ENCODE data around the gene SYT11. TPM values are rescaled to one million over a fixed set of nuclear protein-coding genes. Genes with fewer than 3 reads are reported as not detected.
A peak's percentile ranks its signal among the peaks of the same experiment; 100 is the strongest.
"Not testable (repeated sequence)": the region's sequence is repeated elsewhere in the genome, so short reads cannot be mapped to it uniquely, and the experiment has no call there.

Gene SYT11
- total RNA-seq, 2 donors from 2014 or later = 29.3 to 43.9 TPM

DNA sequence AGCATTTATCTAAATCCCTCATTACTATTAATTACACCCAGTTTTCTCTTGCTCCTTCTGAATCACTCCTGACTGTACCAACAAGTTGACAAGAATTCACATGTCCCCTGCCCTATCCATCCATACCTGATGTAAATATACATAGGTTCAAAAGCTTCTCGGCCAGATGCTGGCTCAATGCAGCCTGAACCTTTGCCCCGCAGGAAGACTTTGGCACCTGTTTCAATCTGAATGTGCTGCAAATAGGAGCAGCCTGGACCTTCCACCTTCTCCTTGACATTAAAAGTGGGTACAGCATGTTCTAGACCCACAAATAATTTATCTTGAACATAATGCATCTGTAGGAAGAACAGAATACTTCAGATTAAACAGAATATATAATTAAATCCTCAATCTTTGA is 66.1 kb downstream of the SYT11 start:
- peaks cover 43% of the 10 kb centered on the region for H3K36me3 Mint-ChIP-seq
- H3K4me3 Mint-ChIP-seq = no peak overlapping the region
- DNase-seq (ENCODE audit: low spot score) (no peak), ATAC-seq (no peak)
- H3K4me1 Mint-ChIP-seq (ENCODE audit: low read depth in 2 of 2) = peaks cover 12 to 22% of the 10 kb centered on the region in 2 donors
- no peaks in the 10 kb centered on the region for H3K9me3 Mint-ChIP-seq
- no peaks in the 10 kb centered on the region for H3K27me3 Mint-ChIP-seq
- H3K27ac Mint-ChIP-seq = no peak overlapping the region

DNA sequence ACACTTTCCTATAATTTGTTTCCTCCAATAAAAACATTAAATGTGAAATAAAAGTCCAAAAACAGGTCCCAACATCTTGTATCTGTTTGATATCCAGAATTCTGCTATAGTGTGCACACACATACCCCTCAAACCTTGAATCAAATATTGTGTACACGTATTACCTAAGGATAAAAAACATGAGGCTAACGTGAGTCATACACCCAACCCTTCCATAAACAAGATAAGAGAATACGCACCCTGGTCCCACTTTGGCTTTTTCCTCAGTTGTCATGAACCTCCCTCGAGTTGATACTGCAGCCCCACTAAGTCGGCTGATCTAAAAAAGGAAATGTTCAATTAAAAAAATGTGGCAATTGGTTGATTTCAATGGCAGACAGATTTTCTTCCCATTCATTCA is 69.7 kb downstream of the SYT11 start:
- Mint-ChIP-seq H3K27me3 (no peaks in the 10 kb centered on the region), H3K4me3 (no peak overlapping the region), H3K9me3 (no peaks in the 10 kb centered on the region), H3K4me1 (ENCODE audit: low read depth in 2 of 2) (peaks cover 25% of the 10 kb centered on the region in 2 donors), H3K36me3 (peaks cover 31% of the 10 kb centered on the region), H3K27ac (peak overlapping the region in 1 of 2 donors; percentile 61)
- DNase-seq (ENCODE audit: low spot score) (no peak), ATAC-seq (no peak)

DNA sequence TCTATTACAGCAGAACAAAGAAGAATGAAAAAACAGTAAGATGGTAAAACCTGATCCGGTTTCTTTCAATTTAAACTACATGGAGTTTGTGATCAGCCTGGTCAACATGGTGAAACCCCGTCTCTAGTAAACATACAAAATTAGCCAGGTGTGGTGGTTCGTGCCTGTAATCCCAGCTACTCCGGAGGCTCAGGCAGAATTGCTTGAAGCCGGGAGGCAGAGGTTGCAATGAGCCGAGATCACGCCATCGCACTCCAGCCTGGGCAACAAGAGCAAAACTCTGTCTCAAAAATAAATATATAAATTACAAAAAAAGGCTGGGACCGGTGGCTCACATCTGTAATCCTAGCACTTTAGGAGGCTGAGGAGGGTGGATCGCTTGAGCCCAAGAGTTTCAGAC is 71.4 kb downstream of the SYT11 start:
- peak overlapping the region in 1 of 2 donors; percentile 74 for H3K27ac Mint-ChIP-seq
- H3K4me1 Mint-ChIP-seq (ENCODE audit: low read depth in 2 of 2) = peaks cover 25% of the 10 kb centered on the region in 2 donors
- H3K4me3 Mint-ChIP-seq; H3K9me3 Mint-ChIP-seq; DNase-seq (ENCODE audit: low spot score); H3K27me3 Mint-ChIP-seq; ATAC-seq: not testable (repeated sequence)
- peaks cover 25% of the 10 kb centered on the region for H3K36me3 Mint-ChIP-seq

DNA sequence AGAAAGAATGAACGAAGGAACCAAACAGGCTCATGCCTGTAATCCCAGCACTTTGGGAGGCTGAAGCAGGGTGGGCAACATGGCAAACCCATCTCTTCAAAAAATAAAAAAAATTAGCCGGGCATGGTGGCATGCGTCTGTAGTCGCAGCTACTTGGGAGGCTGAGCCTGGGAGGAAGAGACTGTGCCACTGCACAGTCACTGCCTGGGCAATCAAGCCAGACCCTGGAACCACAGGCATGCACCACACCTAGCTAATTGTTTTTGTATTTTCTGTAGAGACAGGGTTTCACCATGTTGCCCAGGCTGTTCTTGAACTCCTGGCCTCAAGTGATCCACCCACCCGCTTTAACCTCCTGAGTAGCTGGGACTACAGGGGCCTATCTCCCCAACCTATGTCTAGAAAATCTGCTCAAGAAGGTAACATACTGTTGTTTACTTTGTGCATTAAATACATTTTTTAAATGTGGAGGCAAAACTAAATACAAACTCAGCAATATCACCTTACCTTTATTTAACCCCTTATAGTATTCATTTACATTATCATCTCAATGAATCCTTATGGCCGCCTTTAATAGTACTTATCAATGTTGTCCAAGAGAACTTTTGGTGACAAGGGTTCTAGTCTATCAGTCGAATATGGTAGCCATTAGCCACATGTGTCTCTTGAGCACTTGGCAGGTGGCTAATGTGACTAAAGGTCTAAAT is 72.1 kb downstream of the SYT11 start:
- peaks cover 25% of the 10 kb centered on the region in 2 donors for H3K4me1 Mint-ChIP-seq (ENCODE audit: low read depth in 2 of 2)
- no peak overlapping the region for H3K4me3 Mint-ChIP-seq
- H3K9me3 Mint-ChIP-seq = no peaks in the 10 kb centered on the region
- DNase-seq (ENCODE audit: low spot score) (no peak), ATAC-seq (no peak)
- peak overlapping the region in 1 of 2 donors; percentile 74 for H3K27ac Mint-ChIP-seq
- H3K27me3 Mint-ChIP-seq = no peaks in the 10 kb centered on the region
- peaks cover 21% of the 10 kb centered on the region for H3K36me3 Mint-ChIP-seq

DNA sequence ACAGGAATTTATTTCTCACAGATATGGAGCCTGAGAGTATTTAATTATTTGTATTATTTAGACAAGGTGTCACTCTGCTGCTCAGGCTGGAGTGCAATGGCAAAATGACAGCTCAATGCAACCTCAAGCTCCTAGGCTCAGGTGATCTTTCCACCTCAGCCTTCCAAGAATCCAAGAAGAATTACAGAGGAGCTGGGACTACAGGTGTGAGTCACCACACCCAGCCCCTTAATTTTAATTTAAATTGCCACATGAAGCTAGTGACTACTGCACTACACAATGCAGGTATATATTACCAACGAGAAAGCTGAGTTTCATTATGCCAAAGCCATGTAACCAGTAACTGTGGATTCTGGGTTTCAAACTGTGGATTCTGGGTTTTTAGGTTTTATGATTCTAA is 72.7 kb downstream of the SYT11 start:
- H3K36me3 Mint-ChIP-seq = peaks cover 15% of the 10 kb centered on the region
- ATAC-seq = no peak
- H3K4me1 Mint-ChIP-seq (ENCODE audit: low read depth in 2 of 2) = peaks cover 22 to 25% of the 10 kb centered on the region in 2 donors
- no peak for DNase-seq (ENCODE audit: low spot score)
- H3K27ac Mint-ChIP-seq = peak overlapping the region in 1 of 2 donors; percentile 74
- H3K9me3 Mint-ChIP-seq = no peaks in the 10 kb centered on the region
- no peak overlapping the region for H3K4me3 Mint-ChIP-seq
- no peaks in the 10 kb centered on the region for H3K27me3 Mint-ChIP-seq

DNA sequence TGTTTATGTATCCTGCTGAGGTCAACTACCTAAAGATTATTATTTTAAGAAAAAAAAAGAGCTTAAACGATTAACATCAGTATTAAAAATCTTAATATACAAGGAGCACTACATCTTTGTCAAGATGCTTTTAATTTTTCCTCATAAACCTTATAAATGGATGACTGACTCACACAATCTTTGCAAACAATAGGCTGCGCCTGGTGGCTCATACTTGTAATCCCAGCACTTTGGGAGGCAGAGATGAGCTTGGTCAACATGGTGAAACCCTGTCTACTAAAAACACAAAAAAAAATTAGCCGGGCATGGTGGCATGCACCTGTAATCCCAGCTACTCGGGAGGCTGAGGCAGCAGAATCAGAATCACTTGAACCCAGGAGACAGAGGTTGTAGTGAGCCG is 73.1 kb downstream of the SYT11 start:
- Mint-ChIP-seq H3K27ac (peak overlapping the region in 1 of 2 donors; percentile 74), H3K4me1 (ENCODE audit: low read depth in 2 of 2) (peaks cover 21 to 25% of the 10 kb centered on the region in 2 donors), H3K9me3 (no peaks in the 10 kb centered on the region), H3K27me3 (no peaks in the 10 kb centered on the region), H3K4me3 (no peak overlapping the region), H3K36me3 (peaks cover 14% of the 10 kb centered on the region)
- DNase-seq (ENCODE audit: low spot score) = no peak
- no peak for ATAC-seq

DNA sequence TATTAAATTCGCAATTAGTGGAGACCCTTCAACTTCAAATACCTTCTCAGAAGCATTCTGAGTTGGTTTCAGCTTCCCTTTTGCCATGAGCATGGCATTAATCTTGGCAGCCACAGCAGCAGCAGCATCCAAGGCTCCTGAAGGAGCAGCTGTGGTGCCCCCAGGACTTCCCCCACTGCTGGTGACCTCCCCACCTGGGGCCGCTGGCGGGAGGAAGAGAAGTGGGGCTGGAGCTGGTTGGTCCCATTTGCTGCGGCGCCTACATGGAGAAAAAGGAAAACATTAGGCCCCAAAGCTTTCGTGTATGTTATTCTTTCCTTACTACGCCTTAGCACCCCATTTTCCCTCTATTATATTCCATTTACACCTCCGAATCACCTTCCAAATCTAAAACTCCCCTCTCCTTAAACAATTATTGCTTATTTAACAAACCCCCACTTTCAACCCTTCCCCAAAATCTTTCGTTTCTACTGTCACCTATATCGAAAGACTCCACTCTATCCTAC is 74.3 kb downstream of the SYT11 start:
- H3K4me3 Mint-ChIP-seq = no peak overlapping the region
- no peak overlapping the region for H3K27ac Mint-ChIP-seq
- H3K4me1 Mint-ChIP-seq (ENCODE audit: low read depth in 2 of 2) = peaks cover 25% of the 10 kb centered on the region in 2 donors
- DNase-seq (ENCODE audit: low spot score) (no peak), ATAC-seq (no peak)
- H3K9me3 Mint-ChIP-seq = no peaks in the 10 kb centered on the region
- no peaks in the 10 kb centered on the region for H3K27me3 Mint-ChIP-seq
- peaks cover 14% of the 10 kb centered on the region for H3K36me3 Mint-ChIP-seq

DNA sequence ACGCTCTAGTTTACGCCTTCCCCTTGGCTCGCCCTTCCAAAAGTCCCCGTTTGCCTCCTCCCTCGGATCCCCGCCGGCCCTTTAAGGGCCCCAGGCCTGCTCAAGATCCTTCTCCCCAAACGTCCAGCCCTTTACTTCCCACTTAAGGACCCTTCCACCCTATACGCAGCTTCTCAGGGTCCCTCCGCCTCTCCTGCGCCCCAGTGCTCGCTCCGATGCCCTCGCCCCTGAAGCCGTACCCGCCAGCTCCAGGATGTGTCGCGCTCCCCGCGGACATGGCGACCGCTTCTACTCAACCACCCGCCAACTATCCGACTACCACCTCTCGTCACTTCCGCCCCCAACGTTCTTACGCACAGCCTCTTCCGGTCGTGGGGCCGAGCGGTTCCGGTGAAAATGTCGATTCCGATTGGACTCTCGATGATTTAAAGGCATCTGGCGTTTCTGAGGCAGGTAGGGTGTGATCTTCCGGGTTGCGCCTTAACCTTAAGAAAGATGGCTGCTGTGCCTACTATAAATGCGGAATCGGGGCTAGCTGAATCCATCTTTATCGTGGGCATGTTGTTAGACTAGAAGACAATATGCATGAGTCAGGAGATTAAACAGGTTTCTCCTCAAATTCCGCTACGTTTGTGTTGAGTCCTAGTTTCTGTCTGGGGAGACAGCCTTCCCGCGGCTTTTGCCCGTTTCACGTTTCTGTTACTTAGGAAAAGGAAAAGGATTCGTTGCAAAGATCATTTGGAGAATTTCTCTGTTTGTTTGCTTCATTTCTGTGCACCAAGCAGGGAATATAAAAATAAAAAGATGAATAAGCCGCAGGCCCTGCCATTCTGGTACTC is 74.9 kb downstream of the SYT11 start, which contains the start of gene KHDC4:
Gene KHDC4, minus strand, starts transcription at position 317 of the 839 bp plus-strand sequence. Its CDS starts 40 bp downstream, at position 277.
- Mint-ChIP-seq H3K36me3 (peaks cover 9% of the 10 kb centered on the region), H3K27ac (peak within 1 kb of the TSS in 1 of 2 donors; percentile 74), H3K9me3 (no peaks in the 10 kb centered on the region), H3K4me3 (no peak within 1 kb of the TSS), H3K4me1 (ENCODE audit: low read depth in 2 of 2) (peaks cover 20 to 22% of the 10 kb centered on the region in 2 donors), H3K27me3 (no peaks in the 10 kb centered on the region)
- DNase-seq (ENCODE audit: low spot score) (peak; percentile 98), ATAC-seq (peak; percentile 99)

Other genes with a start within 250 kb of the SYT11 start
- 100 to 1,000 TPM in 1 of 2 donors, 10 to 100 TPM in 1; 63.9 to 116 TPM for gene MSTO1, start 249.3 kb upstream of the SYT11 start, total RNA-seq
- 10 to 100 TPM; 73.3 to 88.9 TPM for gene YY1AP1, start 170.8 kb upstream of the SYT11 start, total RNA-seq
- 100 to 1,000 TPM; 127 to 215 TPM for gene DAP3, start 170.5 kb upstream of the SYT11 start, total RNA-seq
- gene GON4L, start 2.4 kb upstream of the SYT11 start, total RNA-seq = 100 to 1,000 TPM in 1 of 2 donors, 10 to 100 TPM in 1; 91.0 to 124 TPM
- gene RIT1, start 51.8 kb downstream of the SYT11 start, total RNA-seq = 10 to 100 TPM; 29.4 to 40.2 TPM
- 10 to 100 TPM; 47.6 to 96.0 TPM for gene KHDC4, start 74.8 kb downstream of the SYT11 start, total RNA-seq
- not detected for gene RXFP4, start 82.1 kb downstream of the SYT11 start, total RNA-seq
- 100 to 1,000 TPM; 205 to 234 TPM for gene ARHGEF2, start 119.0 kb downstream of the SYT11 start, total RNA-seq
- gene SSR2, start 161.4 kb downstream of the SYT11 start, total RNA-seq = 100 to 1,000 TPM; 240 to 299 TPM
- gene UBQLN4, start 194.2 kb downstream of the SYT11 start, total RNA-seq = 10 to 100 TPM; 30.4 to 51.4 TPM
- 10 to 100 TPM; 34.0 to 35.6 TPM for gene LAMTOR2, start 195.2 kb downstream of the SYT11 start, total RNA-seq
- gene RAB25, start 201.6 kb downstream of the SYT11 start, total RNA-seq = not detected
- under 1 TPM; 0.06 to 0.07 TPM for gene MEX3A, start 222.9 kb downstream of the SYT11 start, total RNA-seq